ENCODE results near the gene TRIM2.
"Not testable (repeated sequence)": the region's sequence is repeated elsewhere in the genome, so short reads cannot be mapped to it uniquely, and the experiment has no call there.

The TRIM2 gene

GRCh38 chr4:153179100-153179499 lies 25.1 kb upstream of the TRIM2 start:
- Mint-ChIP-seq H3K9me3 (no peaks in the 10 kb centered on the region), H3K4me1 (no peaks in the 10 kb centered on the region), H3K4me3 (no peak overlapping the region), H3K36me3 (no peaks in the 10 kb centered on the region), H3K27ac (no peak overlapping the region), H3K27me3 (no peaks in the 10 kb centered on the region)

- no peaks in the 10 kb centered on the region for H3K27me3 Mint-ChIP-seq
- H3K27ac Mint-ChIP-seq: no peak overlapping the region
- no peaks in the 10 kb centered on the region for H3K4me1 Mint-ChIP-seq
- no peak overlapping the region for H3K4me3 Mint-ChIP-seq
- no peaks in the 10 kb centered on the region for H3K36me3 Mint-ChIP-seq
- H3K9me3 Mint-ChIP-seq: no peaks in the 10 kb centered on the region
Measured at GRCh38 chr4:153181293-153181692, 22.9 kb upstream of the TRIM2 start.

GRCh38 chr4:153181700-153182099 lies 22.5 kb upstream of the TRIM2 start:
- Mint-ChIP-seq H3K4me1 (no peaks in the 10 kb centered on the region), H3K9me3 (no peaks in the 10 kb centered on the region), H3K36me3 (no peaks in the 10 kb centered on the region), H3K27me3 (no peaks in the 10 kb centered on the region), H3K27ac (no peak overlapping the region), H3K4me3 (no peak overlapping the region)

- H3K9me3 Mint-ChIP-seq: no peaks in the 10 kb centered on the region
- no peaks in the 10 kb centered on the region for H3K27me3 Mint-ChIP-seq
- no peaks in the 10 kb centered on the region for H3K36me3 Mint-ChIP-seq
- no peak overlapping the region for H3K27ac Mint-ChIP-seq
- H3K4me1 Mint-ChIP-seq: no peaks in the 10 kb centered on the region
- H3K4me3 Mint-ChIP-seq: no peak overlapping the region
Measured at GRCh38 chr4:153183146-153183545, 21.1 kb upstream of the TRIM2 start.

GRCh38 chr4:153185331-153185852 lies 18.9 kb upstream of the TRIM2 start:
- Mint-ChIP-seq H3K4me3 (no peak overlapping the region), H3K4me1 (no peaks in the 10 kb centered on the region), H3K9me3 (no peaks in the 10 kb centered on the region), H3K27me3 (no peaks in the 10 kb centered on the region), H3K36me3 (no peaks in the 10 kb centered on the region), H3K27ac (no peak overlapping the region)

GRCh38 chr4:153186046-153186728 lies 18.1 kb upstream of the TRIM2 start:
- H3K9me3 Mint-ChIP-seq: no peaks in the 10 kb centered on the region
- no peaks in the 10 kb centered on the region for H3K4me1 Mint-ChIP-seq
- H3K27ac Mint-ChIP-seq: no peak overlapping the region
- no peaks in the 10 kb centered on the region for H3K36me3 Mint-ChIP-seq
- no peak overlapping the region for H3K4me3 Mint-ChIP-seq
- no peaks in the 10 kb centered on the region for H3K27me3 Mint-ChIP-seq

- Mint-ChIP-seq H3K27ac (no peak overlapping the region), H3K36me3 (no peaks in the 10 kb centered on the region), H3K4me1 (no peaks in the 10 kb centered on the region), H3K27me3 (no peaks in the 10 kb centered on the region), H3K4me3 (no peak overlapping the region), H3K9me3 (no peaks in the 10 kb centered on the region)
Measured at GRCh38 chr4:153189016-153189801, 15.0 kb upstream of the TRIM2 start.

GRCh38 chr4:153191795-153192363 lies 12.4 kb upstream of the TRIM2 start:
- Mint-ChIP-seq H3K36me3 (no peaks in the 10 kb centered on the region), H3K4me1 (no peaks in the 10 kb centered on the region), H3K27ac (no peak overlapping the region), H3K9me3 (no peaks in the 10 kb centered on the region), H3K4me3 (no peak overlapping the region), H3K27me3 (no peaks in the 10 kb centered on the region)

- Mint-ChIP-seq H3K36me3 (no peaks in the 10 kb centered on the region), H3K4me1 (no peaks in the 10 kb centered on the region), H3K9me3 (no peaks in the 10 kb centered on the region), H3K27ac (no peak overlapping the region), H3K4me3 (no peak overlapping the region), H3K27me3 (no peaks in the 10 kb centered on the region)
Measured at GRCh38 chr4:153197301-153197700, 6.9 kb upstream of the TRIM2 start.

- Mint-ChIP-seq H3K4me1 (no peaks in the 10 kb centered on the region), H3K9me3 (no peaks in the 10 kb centered on the region), H3K36me3 (no peaks in the 10 kb centered on the region), H3K4me3 (no peak overlapping the region), H3K27me3 (no peaks in the 10 kb centered on the region), H3K27ac (no peak overlapping the region)
Measured at GRCh38 chr4:153198719-153199118, 5.5 kb upstream of the TRIM2 start.

- peaks cover 22% of the 10 kb centered on the region for H3K4me1 Mint-ChIP-seq
- H3K27me3 Mint-ChIP-seq, H3K36me3 Mint-ChIP-seq, H3K9me3 Mint-ChIP-seq, H3K27ac Mint-ChIP-seq, H3K4me3 Mint-ChIP-seq: not testable (repeated sequence)
Measured at GRCh38 chr4:153203746-153204145, 497 bp upstream of the TRIM2 start.

GRCh38 chr4:153204728-153205648 lies 745 bp downstream of the TRIM2 start:
- H3K36me3 Mint-ChIP-seq: no peaks in the 10 kb centered on the region
- H3K4me3 Mint-ChIP-seq: peak overlapping the region; percentile 62
- H3K9me3 Mint-ChIP-seq: no peaks in the 10 kb centered on the region
- H3K4me1 Mint-ChIP-seq: peaks cover 22% of the 10 kb centered on the region
- no peaks in the 10 kb centered on the region for H3K27me3 Mint-ChIP-seq
- H3K27ac Mint-ChIP-seq: no peak overlapping the region

GRCh38 chr4:153205757-153206156 lies 1.5 kb downstream of the TRIM2 start:
- H3K4me1 Mint-ChIP-seq: peaks cover 22% of the 10 kb centered on the region
- no peak overlapping the region for H3K4me3 Mint-ChIP-seq
- H3K36me3 Mint-ChIP-seq: no peaks in the 10 kb centered on the region
- no peaks in the 10 kb centered on the region for H3K27me3 Mint-ChIP-seq
- no peaks in the 10 kb centered on the region for H3K9me3 Mint-ChIP-seq
- H3K27ac Mint-ChIP-seq: no peak overlapping the region

- Mint-ChIP-seq H3K4me1 (peaks cover 22% of the 10 kb centered on the region), H3K27ac (no peak overlapping the region), H3K36me3 (no peaks in the 10 kb centered on the region), H3K4me3 (no peak overlapping the region), H3K27me3 (no peaks in the 10 kb centered on the region), H3K9me3 (no peaks in the 10 kb centered on the region)
Measured at GRCh38 chr4:153206534-153206933, 2.3 kb downstream of the TRIM2 start.

- H3K9me3 Mint-ChIP-seq: no peaks in the 10 kb centered on the region
- H3K27me3 Mint-ChIP-seq: no peaks in the 10 kb centered on the region
- peaks cover 22% of the 10 kb centered on the region for H3K4me1 Mint-ChIP-seq
- no peak overlapping the region for H3K27ac Mint-ChIP-seq
- no peak overlapping the region for H3K4me3 Mint-ChIP-seq
- no peaks in the 10 kb centered on the region for H3K36me3 Mint-ChIP-seq
Measured at GRCh38 chr4:153207027-153207426, 2.8 kb downstream of the TRIM2 start.

Measured in activated naive CD4-positive, alpha-beta T cell treated with anti-CD3 and anti-CD28 coated beads, Interleukin-2, amount 50 U/mL, for 24 hours (primary cell).